K562 (cell line): Measurements from ENCODE around the gene OR10R2. TPM values are rescaled to one million over a fixed set of nuclear protein-coding genes. Genes with fewer than 3 reads are reported as not detected.

Experiments used
- ATAC-seq: fragments of 200-7000 bp; cut with Tn5 transposase; 3 replicates; pipeline ENCODE4 v1.9.1; 2020; ENCODE audit warnings: moderate library complexity
- BruUV-seq: library from RNA; stranded (reverse); fragments of 400-500 nt; replicated peaks from 2 replicates; lab custom pipeline; 2021; lab: Mats Ljungman, UMichigan
- CTCF ChIA-PET: fragments of 300-600 bp; formaldehyde crosslinking; extraction: SDS; loops from one replicate; lab custom pipeline; 2021; ENCODE audit warnings: low intra/inter-chr PET ratio; lab: Yijun Ruan, JAX
- POLR2A ChIA-PET: fragments of 300-600, 350-650 bp; sonication (Branson Sonifier 250); formaldehyde crosslinking; extraction: SDS; loops from one replicate; lab custom pipeline; 2021; ENCODE audit warnings: antibody characterized with exemption, inconsistent platforms; lab: Yijun Ruan, JAX
- DNase-seq, 4 experiments: peaks; one replicate each; pipeline versions ENCODE4 v3.0.0 to v3.0.0-alpha.2; 2011 to 2018; ENCODE audit warnings: low spot score in 3 of 4, mixed read lengths in 3 of 4; ENCODE audit errors: extremely low read depth in 1 of 4
- FAIRE-seq: peaks from 2 replicates; lab custom pipeline; 2011; peaks lifted over from hg19 to GRCh38; lab: Jason Lieb, UNC
- H2AFZ ChIP-seq: 2 replicates; pipeline ENCODE4 v1.6.0; 2011; ENCODE audit warnings: low read depth, low read length, control low read depth, inconsistent platforms
- H3K27ac ChIP-seq: fragments of 200-600 bp; 3 replicates; pipeline ENCODE4 v1.8.0; 2011; ENCODE audit warnings: low read depth, mild to moderate bottlenecking, control low read depth, inconsistent platforms, low read length, moderate library complexity, mixed read lengths; ENCODE audit errors: extremely low read depth
- H3K27me3 ChIP-seq, 2 experiments: fragments of 300-600 bp in 1 of 2; 2 replicates in 1 of 2; 3 replicates in 1 of 2; pipeline versions ENCODE4 v1.6.0 to v1.8.0; 2011; ENCODE audit warnings: inconsistent platforms in 2 of 2, low read length in 2 of 2, mild to moderate bottlenecking in 1 of 2, mixed read lengths in 1 of 2, moderate library complexity in 1 of 2; ENCODE audit not compliant: control insufficient read depth in 2 of 2, insufficient read depth in 2 of 2
- H3K36me3 ChIP-seq: fragments of 300-600 bp; 3 replicates; pipeline ENCODE4 v1.8.0; 2011; ENCODE audit warnings: mild to moderate bottlenecking, low read length, inconsistent platforms; ENCODE audit not compliant: control insufficient read depth, insufficient read depth
- H3K4me1 ChIP-seq, 2 experiments: fragments of 200-600 bp in 1 of 2; replicated peaks in 1 of 2; 2 replicates in 1 of 2; 3 replicates in 1 of 2; pipeline versions ENCODE4 v1.5.1 to v1.8.0; 2011; ENCODE audit warnings: inconsistent platforms in 2 of 2, low read length in 2 of 2, mild to moderate bottlenecking in 1 of 2, mixed read lengths in 1 of 2, moderate library complexity in 1 of 2; ENCODE audit not compliant: control insufficient read depth in 2 of 2, insufficient read depth in 2 of 2
- H3K4me2 ChIP-seq: 2 replicates; pipeline ENCODE4 v1.6.1; 2011; ENCODE audit warnings: low read length, control low read depth, inconsistent platforms, mixed read lengths; ENCODE audit not compliant: insufficient read depth
- H3K4me3 ChIP-seq: fragments of 200-600 bp; sonication (generic), shearing (Covaris generic); 2 replicates; pipeline ENCODE4 v1.5.1; 2016; ENCODE audit warnings: control low read depth, inconsistent platforms
- H3K79me2 ChIP-seq: fragments of 200-600 bp; 3 replicates; pipeline ENCODE4 v1.8.0; 2011; ENCODE audit warnings: low read length, inconsistent platforms; ENCODE audit not compliant: control insufficient read depth, insufficient read depth
- H3K9ac ChIP-seq, 2 experiments: 2 replicates each; pipeline versions ENCODE4 v1.6.0 to v1.6.1; 2011; ENCODE audit warnings: low read depth in 2 of 2, low read length in 2 of 2, control low read depth in 1 of 2, inconsistent platforms in 1 of 2, mild to moderate bottlenecking in 1 of 2, mixed read lengths in 1 of 2; ENCODE audit not compliant: insufficient read depth in 1 of 2
- H3K9me1 ChIP-seq: one replicate; pipeline ENCODE4 v1.6.0; 2011; ENCODE audit warnings: inconsistent platforms, mild to moderate bottlenecking, low read length, moderate library complexity; ENCODE audit not compliant: control insufficient read depth, insufficient read depth
- H3K9me3 ChIP-seq: replicated peaks from 2 replicates; pipeline ENCODE4 v1.5.1; 2011; ENCODE audit warnings: low read depth, low read length, inconsistent platforms; ENCODE audit not compliant: control insufficient read depth, insufficient read depth
- H4K20me1 ChIP-seq: replicated peaks from 2 replicates; pipeline ENCODE4 v1.6.1; 2011; ENCODE audit warnings: low read length, inconsistent platforms, mixed read lengths; ENCODE audit not compliant: control insufficient read depth, insufficient read depth
- CXXC5 ChIP-seq: fragments of 250-450 bp; sonication (Bioruptor Pico); IDR thresholded peaks from 2 replicates; pipeline ENCODE4 v1.8.0; 2022; ENCODE audit warnings: inconsistent platforms, mild to moderate bottlenecking, moderate library complexity
- DMBX1 ChIP-seq: fragments of 250-450 bp; sonication (Bioruptor Pico); IDR thresholded peaks from 2 replicates; pipeline ENCODE4 v1.8.0; 2022; ENCODE audit warnings: inconsistent platforms, mild to moderate bottlenecking, moderate library complexity, borderline replicate concordance
- EP300 ChIP-seq: IDR thresholded peaks from 2 replicates; pipeline ENCODE4 v1.6.1; 2012; ENCODE audit warnings: low read length, improper control_type of control experiment
- GMEB1 ChIP-seq: fragments of 250-450 bp; sonication (Bioruptor Pico); IDR thresholded peaks from 2 replicates; pipeline ENCODE4 v1.4.0; 2020; ENCODE audit warnings: mild to moderate bottlenecking
- GTF2E2 ChIP-seq: fragments of 200-800 bp; sonication (Bioruptor generic); IDR thresholded peaks from 2 replicates; pipeline ENCODE4 v1.6.1; 2016; ENCODE audit warnings: missing genetic modification characterization, missing compliant biosample characterization
- IRF2 ChIP-seq: sonication (generic); formaldehyde crosslinking; IDR thresholded peaks from 2 replicates; pipeline ENCODE4 v1.8.1; 2022; ENCODE audit warnings: mild to moderate bottlenecking, missing genetic modification reagents
- MCM2 ChIP-seq: fragments of 450-650 bp; IDR thresholded peaks from 2 replicates; pipeline ENCODE4 v1.6.1; 2017; ENCODE audit warnings: low read depth, mild to moderate bottlenecking
- NFIC ChIP-seq: fragments of 450-650 bp; IDR thresholded peaks from 2 replicates; pipeline ENCODE4 v1.6.1; 2017; ENCODE audit warnings: mild to moderate bottlenecking, inconsistent platforms
- WHSC1 ChIP-seq: IDR thresholded peaks from one replicate; pipeline ENCODE4 v1.6.1; 2012; ENCODE audit warnings: low read length, control low read depth, inconsistent platforms
- ZBTB8A ChIP-seq: fragments of 450-650 bp; IDR thresholded peaks from 2 replicates; pipeline ENCODE4 v1.6.1; 2018; ENCODE audit warnings: mild to moderate bottlenecking, moderate library complexity; ENCODE audit not compliant: partially characterized antibody
- ZNF224 ChIP-seq: sonication (generic); formaldehyde crosslinking; IDR thresholded peaks from 2 replicates; pipeline ENCODE4 v1.8.0; 2022; ENCODE audit warnings: mild to moderate bottlenecking, missing genetic modification reagents
- ZNF324 ChIP-seq: fragments of 250-450 bp; sonication (Bioruptor Pico); IDR thresholded peaks from 2 replicates; pipeline ENCODE4 v1.4.0; 2020; ENCODE audit warnings: mild to moderate bottlenecking
- ZNF583 ChIP-seq: fragments of 250-450 bp; sonication (Bioruptor Pico); IDR thresholded peaks from 2 replicates; pipeline ENCODE4 v1.4.0; 2020
- WGBS: fragments of 100-300 bp; shearing (Covaris generic); methylation state at CpG from one replicate; pipeline ENCODE4 v1.1.6; 2016; ENCODE audit warnings: low coverage, mixed read lengths; ENCODE audit not compliant: insufficient coverage; ENCODE audit errors: missing lambda C conversion rate; 5-methylcytosine and 5-hydroxymethylcytosine counted together
- in situ Hi-C: fragments of 300-500 bp; cut with MboI; formaldehyde crosslinking; loops from 4 replicates; pipeline ENCODE4 v1.15.0; 2018; ENCODE audit warnings: inconsistent platforms, mixed read lengths
- intact Hi-C: fragments of 100-400 bp; cut with micrococcal nuclease; formaldehyde crosslinking; loops from 2 replicates; pipeline ENCODE4 v1.14.2; 2022
- polyA plus RNA-seq, 8 experiments: library from polyadenylated mRNA; depleted of rRNA in 4 of 8; stranded (reverse) in 5 of 8; unstranded in 3 of 8; fragments of >200 nt; fragmentation: Nextera tagmentation in 2 of 8; fragmentation: Illumina TruSeq in 1 of 8; extraction: Ambion mirVana in 2 of 8; extraction: Trizol in 1 of 8; gene quantifications; 2 replicates each; pipeline versions ENCODE4 v1.2.1 to v1.2.3, GENCODE V29; 2011 to 2014; ENCODE audit warnings: inconsistent platforms in 1 of 8, missing spikeins in 1 of 8
- total RNA-seq, 7 experiments: library from RNA; depleted of rRNA in 6 of 7; stranded (reverse); fragments of >200 nt in 6 of 7; fragmentation: Illumina TruSeq in 2 of 7; extraction: Trizol in 2 of 7; gene quantifications; 2 replicates each; pipeline versions ENCODE4 v1.2.1 to v1.2.3, GENCODE V29; 2011 to 2021; ENCODE audit warnings: low replicate concordance in 1 of 7

Gene OR10R2
- total and polyA plus RNA-seq, 9 of the 15 experiments (the other 6 are each of a cell fraction or from before 2014, with no cell fraction given) = not detected

GRCh38 chr1:158509471-158510156 is 37.6 kb downstream of the OR10R2 start:
- no peaks in the 10 kb centered on the region for H3K79me2 ChIP-seq
- BruUV-seq = no TSS peak
- FAIRE-seq (no peak), DNase-seq (peak in 1 of 4 experiments; percentile 14), ATAC-seq (no peak)
- H3K9me3 ChIP-seq = no peaks in the 10 kb centered on the region
- ChIA-PET CTCF (no interaction called here), POLR2A (no interaction called here)
- intact Hi-C loops = no loop called here
- H3K9ac ChIP-seq = no peak overlapping the region
- no peaks in the 10 kb centered on the region for H3K27me3 ChIP-seq
- H3K4me1 ChIP-seq = no peaks in the 10 kb centered on the region
- TF ChIP-seq NFIC = 0 out of 2 replicates have a peak, but pooled peaks have one; percentile 20
- no peak for TF ChIP-seq ZBTB8A
- no peak overlapping the region for H3K4me2 ChIP-seq
- in situ Hi-C loops = no loop called here
- WGBS = 0% methylated on average over 4 of the region's 4 CpGs
- H3K36me3 ChIP-seq = no peaks in the 10 kb centered on the region
- H4K20me1 ChIP-seq = no peaks in the 10 kb centered on the region
- no peak overlapping the region for H3K27ac ChIP-seq
- no peak overlapping the region for H3K4me3 ChIP-seq
- no peak overlapping the region for H2AFZ ChIP-seq
- no peaks in the 10 kb centered on the region for H3K9me1 ChIP-seq

GRCh38 chr1:158516966-158517365 is 44.9 kb downstream of the OR10R2 start:
- FAIRE-seq (no peak), ATAC-seq (no peak), DNase-seq (no peak)
- Histone ChIP-seq H3K9me3 (no peaks in the 10 kb centered on the region), H3K9me1 (no peaks in the 10 kb centered on the region), H3K4me2 (no peak overlapping the region), H2AFZ (no peak overlapping the region), H3K36me3 (no peaks in the 10 kb centered on the region), H3K4me3 (no peak overlapping the region), H3K27ac (no peak overlapping the region), H3K79me2 (no peaks in the 10 kb centered on the region), H3K4me1 (no peaks in the 10 kb centered on the region), H3K27me3 (no peaks in the 10 kb centered on the region), H4K20me1 (no peaks in the 10 kb centered on the region), H3K9ac (no peak overlapping the region)
- in situ Hi-C loops = no loop called here
- intact Hi-C loops = no loop called here
- POLR2A ChIA-PET = no interaction called here
- no TSS peak for BruUV-seq
- CTCF ChIA-PET = no interaction called here
- TF ChIP-seq GTF2E2 = no peak
- TF ChIP-seq ZNF324 (CRISPR knock-in tag) = no peak
- TF ChIP-seq GMEB1 (CRISPR knock-in tag) = no peak
- no peak for TF ChIP-seq ZNF583 (CRISPR knock-in tag)
- no peak for TF ChIP-seq MCM2
- no peak for TF ChIP-seq IRF2 (CRISPR knock-in tag)
- TF ChIP-seq CXXC5 (CRISPR knock-in tag) = no peak
- no peak for TF ChIP-seq ZNF224 (CRISPR knock-in tag)
- no peak for TF ChIP-seq EP300
- TF ChIP-seq DMBX1 (CRISPR knock-in tag) = no peak
- TF ChIP-seq WHSC1 = no peak
